GM12878 (cell line): ENCODE results near the gene SLC9A8. TPM values are rescaled to one million over a fixed set of nuclear protein-coding genes. Genes with fewer than 3 reads are reported as not detected.
A peak's percentile ranks its signal among the peaks of the same experiment; 100 is the strongest.

Experiments
- ATAC-seq: fragments of 200-7000 bp; cut with Tn5 transposase; 3 replicates; pipeline ENCODE4 v1.9.1; 2020; ENCODE audit warnings: mild to moderate bottlenecking, moderate library complexity
- BruUV-seq: library from RNA; stranded (reverse); fragments of 400-500 nt; replicated peaks from 2 replicates; lab custom pipeline; 2021; lab: Mats Ljungman, UMichigan
- CTCF ChIA-PET: fragments of 300-600 bp; sonication (Branson Sonifier 250); formaldehyde crosslinking; extraction: SDS; loops from one replicate; lab custom pipeline; 2021; ENCODE audit warnings: inconsistent platforms; lab: Yijun Ruan, JAX
- POLR2A ChIA-PET: fragments of 350-600 bp; formaldehyde crosslinking; extraction: SDS; loops from one replicate; lab custom pipeline; 2021; ENCODE audit warnings: inconsistent platforms; lab: Charles Lee
- RAD21 ChIA-PET: fragments of 300-600 bp; sonication (Branson Sonifier 250); formaldehyde crosslinking; loops from one replicate; lab custom pipeline; 2023; ENCODE audit warnings: antibody characterized with exemption; ENCODE audit not compliant: unreplicated experiment; lab: Charles Lee
- SMC1A ChIA-PET: fragments of 300-600 bp; sonication (Branson Sonifier 250); formaldehyde crosslinking; loops from one replicate; lab custom pipeline; 2023; ENCODE audit not compliant: unreplicated experiment, uncharacterized antibody; lab: Charles Lee
- DNase-seq: peaks from one replicate; pipeline ENCODE4 v3.0.0-alpha.2; 2011; ENCODE audit warnings: low read depth, low spot score
- FAIRE-seq: peaks from 3 replicates; lab custom pipeline; 2011; peaks lifted over from hg19 to GRCh38; lab: Jason Lieb, UNC
- H2AFZ ChIP-seq: 2 replicates; pipeline ENCODE4 v1.6.0; 2011; ENCODE audit warnings: low read depth, low read length, control low read depth; ENCODE audit not compliant: control insufficient read depth
- H3K27ac ChIP-seq: 2 replicates; pipeline ENCODE4 v1.5.1; 2011; ENCODE audit warnings: control low read depth; ENCODE audit not compliant: control insufficient read depth, insufficient read depth
- H3K27me3 ChIP-seq, 2 experiments: replicated peaks in 1 of 2; 2 replicates each; pipeline versions ENCODE4 v1.6.0 to v1.6.1; 2011; ENCODE audit warnings: low read length in 1 of 2; ENCODE audit not compliant: control insufficient read depth in 2 of 2, insufficient read depth in 2 of 2
- H3K36me3 ChIP-seq, 2 experiments: 2 replicates each; pipeline ENCODE4 v1.5.1; 2011; ENCODE audit warnings: low read length in 1 of 2; ENCODE audit not compliant: control insufficient read depth in 2 of 2, insufficient read depth in 2 of 2
- H3K4me1 ChIP-seq: 2 replicates; pipeline ENCODE4 v1.6.1; 2011; ENCODE audit warnings: mild to moderate bottlenecking, low read length, moderate library complexity, mixed read lengths; ENCODE audit not compliant: control insufficient read depth, insufficient read depth
- H3K4me2 ChIP-seq: 2 replicates; pipeline ENCODE4 v1.6.0; 2011; ENCODE audit warnings: control low read depth; ENCODE audit not compliant: control insufficient read depth, insufficient read depth
- H3K4me3 ChIP-seq: fragments of 200-600 bp; sonication (generic); 2 replicates; pipeline ENCODE4 v1.5.1; 2016
- H3K79me2 ChIP-seq: 2 replicates; pipeline ENCODE4 v1.6.0; 2011; ENCODE audit warnings: low read length; ENCODE audit not compliant: control insufficient read depth, insufficient read depth
- H3K9ac ChIP-seq: 2 replicates; pipeline ENCODE4 v1.8.0; 2011; ENCODE audit warnings: low read length, control low read depth, mixed read lengths; ENCODE audit not compliant: control insufficient read depth, insufficient read depth
- H3K9me3 ChIP-seq: replicated peaks from 3 replicates; pipeline ENCODE4 v1.5.1; 2011; ENCODE audit warnings: mild to moderate bottlenecking, low read length; ENCODE audit not compliant: control insufficient read depth, insufficient read depth
- H4K20me1 ChIP-seq: 2 replicates; pipeline ENCODE4 v1.6.0; 2011; ENCODE audit not compliant: control insufficient read depth, insufficient read depth
- BACH1 ChIP-seq: fragments of 450-650 bp; IDR thresholded peaks from 2 replicates; pipeline ENCODE4 v1.6.1; 2017; ENCODE audit warnings: mild to moderate bottlenecking, borderline replicate concordance
- BCL11A ChIP-seq: IDR thresholded peaks from 2 replicates; pipeline ENCODE4 v1.6.1; 2011; ENCODE audit warnings: low read depth, low read length
- CREM ChIP-seq: IDR thresholded peaks from 2 replicates; pipeline ENCODE4 v1.6.1; 2014; ENCODE audit warnings: antibody characterized with exemption, low read depth
- DPF2 ChIP-seq: fragments of 450-650 bp; IDR thresholded peaks from 2 replicates; pipeline ENCODE4 v1.6.1; 2017; ENCODE audit warnings: mild to moderate bottlenecking
- EGR1 ChIP-seq, 2 experiments: IDR thresholded peaks; 1 replicate in 1 of 2; 2 replicates in 1 of 2; pipeline ENCODE4 v1.6.1; 2011 to 2012; ENCODE audit warnings: low read depth in 2 of 2, low read length in 2 of 2, borderline replicate concordance in 1 of 2, mild to moderate bottlenecking in 1 of 2, moderate library complexity in 1 of 2
- IKZF2 ChIP-seq, 2 experiments: fragments of 450-650 bp; IDR thresholded peaks; 2 replicates each; pipeline ENCODE4 v1.6.1; 2017; ENCODE audit warnings: mild to moderate bottlenecking in 2 of 2, moderate library complexity in 2 of 2
- NBN ChIP-seq: fragments of 450-650 bp; IDR thresholded peaks from 2 replicates; pipeline ENCODE4 v1.6.1; 2016
- NR2F1 ChIP-seq: fragments of 450-650 bp; conservative IDR thresholded peaks from 2 replicates; pipeline ENCODE4 v1.6.1; 2017; ENCODE audit warnings: mild to moderate bottlenecking
- PAX5 ChIP-seq: IDR thresholded peaks from 2 replicates; pipeline ENCODE4 v1.6.1; 2011; ENCODE audit warnings: low read depth, low read length, borderline replicate concordance
- PAX8 ChIP-seq: fragments of 450-650 bp; IDR thresholded peaks from 2 replicates; pipeline ENCODE4 v1.6.1; 2017; ENCODE audit warnings: mild to moderate bottlenecking, moderate library complexity
- POLR2A ChIP-seq: IDR thresholded peaks from 2 replicates; pipeline ENCODE4 v1.6.1; 2011; ENCODE audit warnings: low read depth, mild to moderate bottlenecking, low read length
- POLR2AphosphoS2 ChIP-seq: IDR thresholded peaks from 2 replicates; pipeline ENCODE4 v1.6.1; 2011; ENCODE audit warnings: low read depth, mild to moderate bottlenecking, low read length, improper control_type of control experiment, moderate library complexity
- POU2F2 ChIP-seq: IDR thresholded peaks from 3 replicates; pipeline ENCODE4 v1.6.1; 2011; ENCODE audit warnings: low read depth, mild to moderate bottlenecking, low read length, borderline replicate concordance
- RB1 ChIP-seq: fragments of 450-650 bp; formaldehyde crosslinking; IDR thresholded peaks from 2 replicates; pipeline ENCODE4 v1.6.1; 2017; ENCODE audit warnings: mild to moderate bottlenecking, borderline replicate concordance
- RELB ChIP-seq: fragments of 450-650 bp; IDR thresholded peaks from 2 replicates; pipeline ENCODE4 v1.6.1; 2017; ENCODE audit warnings: low read depth, mild to moderate bottlenecking, moderate library complexity
- RUNX3 ChIP-seq: IDR thresholded peaks from 2 replicates; pipeline ENCODE4 v1.6.1; 2012; ENCODE audit warnings: low read length, inconsistent platforms
- SMAD1 ChIP-seq: fragments of 450-650 bp; IDR thresholded peaks from 2 replicates; pipeline ENCODE4 v1.6.1; 2018; ENCODE audit warnings: mild to moderate bottlenecking, low read depth; ENCODE audit not compliant: partially characterized antibody
- SPI1 ChIP-seq: IDR thresholded peaks from 2 replicates; pipeline ENCODE4 v1.6.1; 2011; ENCODE audit warnings: low read depth, mild to moderate bottlenecking, low read length, moderate library complexity, borderline replicate concordance; ENCODE audit not compliant: insufficient read depth
- STAT3 ChIP-seq: IDR thresholded peaks from 2 replicates; pipeline ENCODE4 v1.6.1; 2011; ENCODE audit warnings: low read depth, low read length, improper control_type of control experiment
- TCF7 ChIP-seq: IDR thresholded peaks from 2 replicates; pipeline ENCODE4 v1.6.1; 2014; ENCODE audit warnings: antibody characterized with exemption, borderline replicate concordance
- ZNF207 ChIP-seq: fragments of 450-650 bp; IDR thresholded peaks from 2 replicates; pipeline ENCODE4 v1.6.1; 2014; ENCODE audit warnings: antibody characterized with exemption, mild to moderate bottlenecking, borderline replicate concordance
- ZNF24 ChIP-seq: fragments of 450-650 bp; IDR thresholded peaks from 2 replicates; pipeline ENCODE4 v1.6.1; 2017; ENCODE audit warnings: antibody characterized with exemption, mild to moderate bottlenecking
- WGBS: methylation state at CpG from one replicate; pipeline ENCODE4 v1.1.6; 2016; ENCODE audit warnings: low lambda C conversion rate; ENCODE audit not compliant: insufficient replicate concordance, insufficient coverage; ENCODE audit errors: missing lambda C conversion rate; 5-methylcytosine and 5-hydroxymethylcytosine counted together
- in situ Hi-C: fragments of 300-500 bp; cut with MboI; formaldehyde crosslinking; loops from 9 replicates; pipeline ENCODE4 v1.14.3; 2018; ENCODE audit warnings: mixed read lengths
- intact Hi-C: fragments of 100-400 bp; cut with micrococcal nuclease; formaldehyde crosslinking; loops from one replicate; pipeline ENCODE4 v1.14.2; 2022; ENCODE audit not compliant: unreplicated experiment
- polyA plus RNA-seq, 11 experiments: library from polyadenylated mRNA; depleted of rRNA in 4 of 11; unstranded in 6 of 11; stranded (reverse) in 5 of 11; fragments of >200 nt; fragmentation: Nextera tagmentation in 4 of 11; fragmentation: Illumina TruSeq in 1 of 11; extraction: Ambion mirVana in 4 of 11; extraction: Trizol in 1 of 11; gene quantifications; 1 replicate in 1 of 11; 2 replicates in 10 of 11; pipeline versions ENCODE4 v1.2.1 to v1.2.3, GENCODE V29; 2011 to 2016; ENCODE audit warnings: inconsistent platforms in 2 of 11, missing spikeins in 2 of 11, low read depth in 1 of 11
- total RNA-seq, 4 experiments: library from RNA; depleted of rRNA in 3 of 4; stranded (reverse); fragments of >200 nt in 3 of 4; fragmentation: Illumina TruSeq in 1 of 4; extraction: Trizol in 1 of 4; gene quantifications; 2 replicates each; pipeline versions ENCODE4 v1.2.1 to v1.2.3, GENCODE V29; 2013 to 2021
- TF ChIP-seq, protein P1 (sequence below): fragments of 450-650 bp; IDR thresholded peaks from 2 replicates; pipeline ENCODE4 v1.6.1; 2016; ENCODE audit warnings: mild to moderate bottlenecking

The SLC9A8 gene
- total and polyA plus RNA-seq, 10 of the 15 experiments (the other 5 are each of a cell fraction or from before 2014, with no cell fraction given), result 0.40 to 15.5 (median 6.5) TPM

- Histone ChIP-seq H3K9ac (no peak overlapping the region), H3K27ac (peak overlapping the region; percentile 53), H4K20me1 (no peaks in the 10 kb centered on the region), H3K4me1 (peaks cover 22% of the 10 kb centered on the region), H3K36me3 (peaks cover 0 to 18% of the 10 kb centered on the region in 2 experiments; a peak in 3 of 4 replicates), H3K79me2 (peaks cover 2% of the 10 kb centered on the region), H2AFZ (no peak overlapping the region), H3K9me3 (no peaks in the 10 kb centered on the region; the same call in 2 of the 3 replicates), H3K27me3 (no peaks in the 10 kb centered on the region), H3K4me3 (no peak overlapping the region), H3K4me2 (peak overlapping the region; percentile 51)
- ChIA-PET RAD21 (interaction anchor here (0.8 to 3.4 kb wide), 15 partner anchors 9 to 212 kb away, joined by 3 to 18 read pairs (median 6); partner anchors contain the start of gene SLC9A8), SMC1A (interaction anchor here (0.6 to 3.9 kb wide), 15 partner anchors 9 to 214 kb away, joined by 3 to 21 read pairs (median 5); partner anchors contain the start of gene SLC9A8), POLR2A (interaction anchor here (0.5 to 2.0 kb wide), 7 partner anchors 10 to 193 kb away, joined by 3 to 8 read pairs (median 3); partner anchors contain the start of gene SLC9A8), CTCF (interaction anchor here (1.2 to 8.4 kb wide), 12 partner anchors 9 to 282 kb away, joined by 3 to 84 read pairs (median 6); partner anchors contain the start of gene SLC9A8)
- ATAC-seq, result peak; percentile 83
- no TSS peak for BruUV-seq
- peak; percentile 13 for FAIRE-seq
- WGBS, result 0% methylated on average over 2 of the region's 2 CpGs
- in situ Hi-C loops, result no loop called here
- peak; percentile 66 for DNase-seq
- intact Hi-C loops, result loop anchor here (5.0 kb wide), 1 partner anchor 211 kb away; no protein-coding TSS in a partner anchor
- TF ChIP-seq CREM (0 out of 2 replicates have a peak, but pooled peaks have one; percentile 30), STAT3 (no peak), TCF7 (peak; percentile 87), NR2F1 (peak; percentile 52; the same call in 1 of the 2 replicates), SMAD1 (no peak), POLR2AphosphoS2 (no peak), RB1 (no peak), ZNF207 (no peak), NBN (peak; percentile 82), SPI1 (no peak), BCL11A (0 out of 2 replicates have a peak, but pooled peaks have one; percentile 37), BACH1 (no peak), PAX8 (no peak), RELB (peak; percentile 83; the same call in 1 of the 2 replicates), ZNF24 (peak; percentile 50; the same call in 1 of the 2 replicates), EGR1 (IDR thresholded peaks at IDR 0.05; ENCODE audit: borderline replicate concordance in 1 of 2, low read depth in 2 of 2, low read length in 2 of 2) (no peak), POU2F2 (no peak), PAX5 (no peak), POLR2A (no peak), IKZF2 (IDR thresholded peaks at IDR 0.05) (peak; percentile 67 to 75; a peak in 3 of 4 replicates), DPF2 (peak; percentile 63), RUNX3 (peak; percentile 75)
- TF ChIP-seq, protein P1, sequence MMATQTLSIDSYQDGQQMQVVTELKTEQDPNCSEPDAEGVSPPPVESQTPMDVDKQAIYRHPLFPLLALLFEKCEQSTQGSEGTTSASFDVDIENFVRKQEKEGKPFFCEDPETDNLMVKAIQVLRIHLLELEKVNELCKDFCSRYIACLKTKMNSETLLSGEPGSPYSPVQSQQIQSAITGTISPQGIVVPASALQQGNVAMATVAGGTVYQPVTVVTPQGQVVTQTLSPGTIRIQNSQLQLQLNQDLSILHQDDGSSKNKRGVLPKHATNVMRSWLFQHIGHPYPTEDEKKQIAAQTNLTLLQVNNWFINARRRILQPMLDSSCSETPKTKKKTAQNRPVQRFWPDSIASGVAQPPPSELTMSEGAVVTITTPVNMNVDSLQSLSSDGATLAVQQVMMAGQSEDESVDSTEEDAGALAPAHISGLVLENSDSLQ, result peak; percentile 35; the same call in 1 of the 2 replicates
Measured at GRCh38 chr20:49823152-49823847, 10.7 kb downstream of the SLC9A8 start.
